Measurements from ENCODE around the gene KCNAB2.

Gene KCNAB2

GRCh38 chr1:6077506-6077905 is 31.8 kb downstream of the KCNAB2 start:
- DNase-seq (ENCODE audit: insufficient read length, low spot score) (no peak), FAIRE-seq (no peak)

GRCh38 chr1:6077919-6078318 is 32.2 kb downstream of the KCNAB2 start:
- no peak for FAIRE-seq
- DNase-seq (ENCODE audit: insufficient read length, low spot score): no peak

GRCh38 chr1:6080469-6080868 is 34.8 kb downstream of the KCNAB2 start:
- DNase-seq (ENCODE audit: insufficient read length, low spot score) (no peak), FAIRE-seq (no peak)

- FAIRE-seq: no peak
- no peak for DNase-seq (ENCODE audit: insufficient read length, low spot score)
Measured at GRCh38 chr1:6081901-6082300, 36.2 kb downstream of the KCNAB2 start.

GRCh38 chr1:6082430-6082971 is 36.8 kb downstream of the KCNAB2 start:
- FAIRE-seq (no peak), DNase-seq (ENCODE audit: insufficient read length, low spot score) (no peak)

- FAIRE-seq (no peak), DNase-seq (ENCODE audit: insufficient read length, low spot score) (no peak)
Measured at GRCh38 chr1:6083385-6083784, 37.7 kb downstream of the KCNAB2 start.

GRCh38 chr1:6083801-6084446 is 38.2 kb downstream of the KCNAB2 start:
- DNase-seq (ENCODE audit: insufficient read length, low spot score): no peak
- FAIRE-seq: no peak

GRCh38 chr1:6084781-6085495 is 39.2 kb downstream of the KCNAB2 start:
- DNase-seq (ENCODE audit: insufficient read length, low spot score) (no peak), FAIRE-seq (no peak)

GRCh38 chr1:6085666-6086065 is 40.0 kb downstream of the KCNAB2 start:
- DNase-seq (ENCODE audit: insufficient read length, low spot score) (no peak), FAIRE-seq (no peak)

GRCh38 chr1:6086358-6086757 is 40.7 kb downstream of the KCNAB2 start:
- DNase-seq (ENCODE audit: insufficient read length, low spot score) (no peak), FAIRE-seq (no peak)

GRCh38 chr1:6086762-6087376 is 41.2 kb downstream of the KCNAB2 start:
- FAIRE-seq: no peak
- DNase-seq (ENCODE audit: insufficient read length, low spot score): no peak

- FAIRE-seq (no peak), DNase-seq (ENCODE audit: insufficient read length, low spot score) (no peak)
Measured at GRCh38 chr1:6087377-6087772, 41.7 kb downstream of the KCNAB2 start.

- FAIRE-seq: no peak
Measured at GRCh38 chr1:6087958-6088357, 42.3 kb downstream of the KCNAB2 start.

GRCh38 chr1:6088956-6089355 is 43.3 kb downstream of the KCNAB2 start:
- no peak for FAIRE-seq
- DNase-seq (ENCODE audit: insufficient read length, low spot score): no peak

More at GRCh38 chr1:6087958-6088357, 42.3 kb downstream of the KCNAB2 start:
- no peak for DNase-seq (ENCODE audit: insufficient read length, low spot score)

- no peak for FAIRE-seq
- DNase-seq (ENCODE audit: insufficient read length, low spot score): no peak
Measured at GRCh38 chr1:6090288-6090687, 44.6 kb downstream of the KCNAB2 start.

GRCh38 chr1:6090996-6091822 is 45.5 kb downstream of the KCNAB2 start:
- DNase-seq (ENCODE audit: insufficient read length, low spot score) (no peak), FAIRE-seq (no peak)

GRCh38 chr1:6091823-6092109 is 46.1 kb downstream of the KCNAB2 start:
- FAIRE-seq: no peak
- no peak for DNase-seq (ENCODE audit: insufficient read length, low spot score)

GRCh38 chr1:6092211-6092610 is 46.5 kb downstream of the KCNAB2 start:
- DNase-seq (ENCODE audit: insufficient read length, low spot score): no peak
- FAIRE-seq: no peak

GRCh38 chr1:6093071-6093470 is 47.4 kb downstream of the KCNAB2 start:
- FAIRE-seq (no peak), DNase-seq (ENCODE audit: insufficient read length, low spot score) (no peak)

- DNase-seq (ENCODE audit: insufficient read length, low spot score) (no peak), FAIRE-seq (no peak)
Measured at GRCh38 chr1:6093611-6094010, 47.9 kb downstream of the KCNAB2 start.

GRCh38 chr1:6094246-6094645 is 48.6 kb downstream of the KCNAB2 start:
- FAIRE-seq (no peak), DNase-seq (ENCODE audit: insufficient read length, low spot score) (no peak)
